NT2/D1 (cell line): Measurements from ENCODE around the gene CDK5RAP2.

ENCODE experiments used
- DNase-seq: peaks from one replicate; pipeline ENCODE4 v3.0.0-alpha.2; 2011; ENCODE audit warnings: low read depth, low spot score
- H3K27me3 ChIP-seq: 2 replicates; pipeline ENCODE4 v1.6.0; 2011; ENCODE audit warnings: mild to moderate bottlenecking; ENCODE audit not compliant: insufficient read length, insufficient read depth
- H3K36me3 ChIP-seq: 2 replicates; pipeline ENCODE4 v1.6.1; 2011; ENCODE audit warnings: mild to moderate bottlenecking, low read length, mixed read lengths; ENCODE audit not compliant: insufficient read depth, insufficient read length
- H3K4me1 ChIP-seq: 2 replicates; pipeline ENCODE4 v1.5.1; 2011; ENCODE audit not compliant: insufficient read depth, insufficient read length
- H3K4me3 ChIP-seq: 2 replicates; pipeline ENCODE4 v1.5.1; 2011; ENCODE audit warnings: low read depth; ENCODE audit not compliant: insufficient read length
- H3K9ac ChIP-seq: 2 replicates; pipeline ENCODE4 v1.6.0; 2011; ENCODE audit warnings: low read depth; ENCODE audit not compliant: insufficient read length
- H3K9me3 ChIP-seq: 2 replicates; pipeline ENCODE4 v1.5.1; 2011; ENCODE audit warnings: mild to moderate bottlenecking, low read length; ENCODE audit not compliant: insufficient read depth
- SUZ12 ChIP-seq: IDR thresholded peaks from 2 replicates; pipeline ENCODE4 v1.6.1; 2011; ENCODE audit not compliant: insufficient read length, insufficient read depth; ENCODE audit errors: extremely low read depth
- YY1 ChIP-seq: IDR thresholded peaks from 2 replicates; pipeline ENCODE4 v1.6.1; 2011; ENCODE audit not compliant: insufficient read length, insufficient read depth
- ZNF274 ChIP-seq: IDR thresholded peaks from 2 replicates; pipeline ENCODE4 v1.6.1; 2011; ENCODE audit warnings: mild to moderate bottlenecking, low read depth, low read length

Gene CDK5RAP2

GRCh38 chr9:120449566-120449965 is 130.4 kb downstream of the CDK5RAP2 start:
- no peaks in the 10 kb centered on the region for H3K27me3 ChIP-seq
- DNase-seq = no peak
- no peak for TF ChIP-seq ZNF274
- no peak for TF ChIP-seq SUZ12
- no peak for TF ChIP-seq YY1
- H3K36me3 ChIP-seq = peaks cover 62% of the 10 kb centered on the region
- no peaks in the 10 kb centered on the region for H3K4me1 ChIP-seq
- H3K9ac ChIP-seq = no peak overlapping the region
- no peaks in the 10 kb centered on the region for H3K9me3 ChIP-seq
- no peak overlapping the region for H3K4me3 ChIP-seq

GRCh38 chr9:120447959-120448500 is 131.9 kb downstream of the CDK5RAP2 start:
- Histone ChIP-seq H3K9me3 (no peaks in the 10 kb centered on the region), H3K4me3 (no peak overlapping the region), H3K4me1 (no peaks in the 10 kb centered on the region), H3K27me3 (no peaks in the 10 kb centered on the region), H3K9ac (no peak overlapping the region), H3K36me3 (peaks cover 57% of the 10 kb centered on the region)
- TF ChIP-seq ZNF274 = no peak
- no peak for TF ChIP-seq SUZ12
- TF ChIP-seq YY1 = no peak
- no peak for DNase-seq

DNA sequence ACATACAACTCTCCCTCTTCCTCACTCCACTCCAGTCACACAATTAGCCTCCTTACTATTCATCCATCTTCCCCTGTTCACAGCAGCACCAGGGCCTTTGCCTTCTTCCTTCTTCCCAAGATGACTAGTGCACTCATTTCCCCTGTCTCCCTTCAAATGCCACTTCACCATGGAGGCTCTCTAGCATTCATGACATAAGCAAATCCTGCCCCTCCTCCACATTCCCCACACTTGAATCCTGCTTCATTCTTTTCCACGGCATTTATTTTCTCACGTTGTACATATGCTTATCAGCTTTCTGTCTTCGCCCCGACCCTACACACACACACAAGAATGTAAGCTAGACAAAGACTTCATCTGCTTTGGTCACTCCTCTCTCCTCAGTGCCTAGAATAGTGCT is 133.3 kb downstream of the CDK5RAP2 start:
- no peak overlapping the region for H3K4me3 ChIP-seq
- no peaks in the 10 kb centered on the region for H3K4me1 ChIP-seq
- TF ChIP-seq YY1 (no peak), SUZ12 (no peak)
- H3K9ac ChIP-seq = no peak overlapping the region
- no peak for DNase-seq
- no peaks in the 10 kb centered on the region for H3K27me3 ChIP-seq
- peaks cover 61% of the 10 kb centered on the region for H3K36me3 ChIP-seq
- H3K9me3 ChIP-seq = no peaks in the 10 kb centered on the region

DNA sequence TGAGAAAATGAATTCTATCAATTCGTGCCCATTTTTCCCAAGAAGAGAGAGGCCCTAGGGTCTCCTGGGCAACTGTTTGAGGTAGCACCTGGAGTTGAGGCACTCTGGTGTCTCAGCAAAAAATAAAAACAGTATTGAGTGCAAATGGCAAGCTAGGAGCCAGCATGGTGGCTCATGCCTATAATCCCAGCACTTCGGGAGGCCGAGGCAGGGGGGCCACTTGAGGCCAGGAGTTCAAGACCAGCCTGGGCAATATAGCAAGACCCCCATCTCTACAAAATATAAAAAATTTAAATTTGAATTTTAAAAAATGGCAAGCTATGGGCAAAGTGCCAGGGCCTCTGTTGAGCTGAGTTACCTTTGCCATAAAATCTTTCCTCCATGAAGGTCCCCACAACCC is 136.0 kb downstream of the CDK5RAP2 start:
- no peak for TF ChIP-seq ZNF274
- TF ChIP-seq SUZ12 = no peak
- TF ChIP-seq YY1 = no peak
- Histone ChIP-seq H3K9me3 (no peaks in the 10 kb centered on the region), H3K4me3 (no peak overlapping the region), H3K27me3 (no peaks in the 10 kb centered on the region), H3K9ac (no peak overlapping the region), H3K36me3 (peaks cover 74% of the 10 kb centered on the region), H3K4me1 (no peaks in the 10 kb centered on the region)
- DNase-seq = no peak

- Histone ChIP-seq H3K9ac (no peak overlapping the region), H3K4me1 (no peaks in the 10 kb centered on the region), H3K9me3 (no peaks in the 10 kb centered on the region), H3K4me3 (no peak overlapping the region), H3K27me3 (no peaks in the 10 kb centered on the region), H3K36me3 (peaks cover 78% of the 10 kb centered on the region)
- no peak for TF ChIP-seq SUZ12
- TF ChIP-seq ZNF274 = no peak
- no peak for TF ChIP-seq YY1
- no peak for DNase-seq
Measured at GRCh38 chr9:120443489-120443888, 136.5 kb downstream of the CDK5RAP2 start.

- Histone ChIP-seq H3K4me1 (no peaks in the 10 kb centered on the region), H3K9me3 (no peaks in the 10 kb centered on the region), H3K9ac (no peak overlapping the region), H3K36me3 (peaks cover 79% of the 10 kb centered on the region), H3K27me3 (no peaks in the 10 kb centered on the region), H3K4me3 (no peak overlapping the region)
- no peak for DNase-seq
- TF ChIP-seq ZNF274 = no peak
- TF ChIP-seq YY1 = no peak
- TF ChIP-seq SUZ12 = no peak
Measured at GRCh38 chr9:120442308-120442995, 137.5 kb downstream of the CDK5RAP2 start.

DNA sequence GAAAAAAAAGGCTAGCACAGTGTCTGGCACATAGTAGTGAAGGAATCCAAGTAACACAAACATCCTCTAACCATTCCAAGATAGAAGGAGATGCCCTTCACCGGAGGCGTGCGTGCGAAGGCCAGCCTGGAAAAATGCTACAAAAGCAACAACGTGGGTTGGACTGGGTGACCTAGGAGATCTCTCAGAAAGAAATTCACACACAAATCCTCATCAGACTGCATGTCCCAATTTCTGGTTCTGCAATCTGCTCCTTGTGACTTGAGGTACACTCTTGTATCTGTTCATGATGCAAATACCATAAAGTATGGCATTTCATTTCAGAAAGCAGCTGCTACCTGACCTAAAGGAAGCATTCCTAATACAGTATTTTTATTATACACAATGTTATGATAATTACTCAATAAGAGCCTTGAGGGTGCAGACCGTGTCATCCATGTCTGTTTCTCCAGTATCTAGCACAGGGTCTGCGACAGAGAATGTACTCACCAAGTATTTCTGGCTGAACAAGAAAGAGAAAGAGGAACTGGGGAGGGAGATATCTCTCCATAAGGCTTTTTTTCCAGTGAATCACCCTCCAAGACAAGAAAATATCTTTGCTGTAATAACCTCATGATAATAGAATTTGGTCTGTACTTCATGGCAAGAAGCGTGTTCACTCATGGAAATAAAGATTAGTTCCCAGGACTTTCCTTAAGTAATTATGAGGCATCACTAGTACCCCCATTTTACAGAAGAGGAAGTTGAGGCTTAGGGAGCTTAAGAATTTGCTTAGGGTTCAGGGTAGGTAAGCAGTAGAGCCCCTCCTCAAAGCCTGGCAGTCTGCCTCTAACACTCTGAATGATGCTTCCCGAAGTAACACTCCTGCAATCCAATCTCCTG is 138.3 kb downstream of the CDK5RAP2 start:
- H3K9ac ChIP-seq = no peak overlapping the region
- H3K4me3 ChIP-seq = no peak overlapping the region
- H3K9me3 ChIP-seq = no peaks in the 10 kb centered on the region
- H3K27me3 ChIP-seq = no peaks in the 10 kb centered on the region
- no peak for DNase-seq
- no peaks in the 10 kb centered on the region for H3K4me1 ChIP-seq
- H3K36me3 ChIP-seq = peaks cover 81% of the 10 kb centered on the region
- TF ChIP-seq YY1 (no peak), SUZ12 (no peak), ZNF274 (no peak)
